Osteoblast (primary cell): Measurements from ENCODE around the gene GFPT2. TPM values are rescaled to one million over a fixed set of nuclear protein-coding genes. Genes with fewer than 3 reads are reported as not detected.

Source experiments
- DNase-seq: peaks from one replicate; pipeline ENCODE4 v3.0.0; 2011; ENCODE audit warnings: low spot score, mixed read lengths; ENCODE audit not compliant: insufficient read length; ENCODE audit errors: missing footprints
- H2AFZ ChIP-seq: 2 replicates; pipeline ENCODE4 v1.6.0; 2011; ENCODE audit warnings: mild to moderate bottlenecking, low read length
- H3K27ac ChIP-seq: 2 replicates; pipeline ENCODE4 v1.5.1; 2011; ENCODE audit warnings: mild to moderate bottlenecking, low read depth, low read length, moderate library complexity
- H3K27me3 ChIP-seq: 2 replicates; pipeline ENCODE4 v1.6.0; 2012; ENCODE audit warnings: mild to moderate bottlenecking, control low read depth, inconsistent platforms, low read length, moderate library complexity; ENCODE audit not compliant: insufficient read depth
- H3K36me3 ChIP-seq: 2 replicates; pipeline ENCODE4 v1.5.1; 2011; ENCODE audit warnings: mild to moderate bottlenecking, low read length, control low read depth, moderate library complexity; ENCODE audit not compliant: insufficient read depth
- H3K4me1 ChIP-seq: 2 replicates; pipeline ENCODE4 v1.5.1; 2011; ENCODE audit warnings: mild to moderate bottlenecking, low read length, control low read depth, moderate library complexity; ENCODE audit not compliant: insufficient read depth
- H3K4me2 ChIP-seq: 2 replicates; pipeline ENCODE4 v1.6.0; 2011; ENCODE audit warnings: mild to moderate bottlenecking, low read length; ENCODE audit not compliant: insufficient read depth
- H3K4me3 ChIP-seq: fragments of 200-600 bp; sonication (generic); 3 replicates; pipeline ENCODE4 v1.5.1; 2012; ENCODE audit warnings: mild to moderate bottlenecking, low read length, inconsistent platforms; ENCODE audit not compliant: insufficient read depth
- H3K79me2 ChIP-seq: 2 replicates; pipeline ENCODE4 v1.6.0; 2012; ENCODE audit warnings: mild to moderate bottlenecking, low read length, control low read depth, inconsistent platforms; ENCODE audit not compliant: insufficient read depth
- H3K9me3 ChIP-seq: 2 replicates; pipeline ENCODE4 v1.5.1; 2011; ENCODE audit warnings: low read depth, low read length, control low read depth
- H4K20me1 ChIP-seq: 2 replicates; pipeline ENCODE4 v1.6.0; 2012; ENCODE audit warnings: mild to moderate bottlenecking, low read length, control low read depth; ENCODE audit not compliant: insufficient read depth
- total RNA-seq: library from RNA; depleted of rRNA; stranded (reverse); fragments of >200 nt; gene quantifications from 2 replicates; pipeline ENCODE4 v1.2.3, GENCODE V29; 2012
- TF ChIP-seq, protein P1 (sequence below): IDR thresholded peaks from 2 replicates; pipeline ENCODE4 v1.5.1; 2011; ENCODE audit warnings: mild to moderate bottlenecking, low read depth, low read length, moderate library complexity; ENCODE audit errors: extremely low read depth

GFPT2 gene
- total RNA-seq, 1 donor = 30.4 TPM

DNA sequence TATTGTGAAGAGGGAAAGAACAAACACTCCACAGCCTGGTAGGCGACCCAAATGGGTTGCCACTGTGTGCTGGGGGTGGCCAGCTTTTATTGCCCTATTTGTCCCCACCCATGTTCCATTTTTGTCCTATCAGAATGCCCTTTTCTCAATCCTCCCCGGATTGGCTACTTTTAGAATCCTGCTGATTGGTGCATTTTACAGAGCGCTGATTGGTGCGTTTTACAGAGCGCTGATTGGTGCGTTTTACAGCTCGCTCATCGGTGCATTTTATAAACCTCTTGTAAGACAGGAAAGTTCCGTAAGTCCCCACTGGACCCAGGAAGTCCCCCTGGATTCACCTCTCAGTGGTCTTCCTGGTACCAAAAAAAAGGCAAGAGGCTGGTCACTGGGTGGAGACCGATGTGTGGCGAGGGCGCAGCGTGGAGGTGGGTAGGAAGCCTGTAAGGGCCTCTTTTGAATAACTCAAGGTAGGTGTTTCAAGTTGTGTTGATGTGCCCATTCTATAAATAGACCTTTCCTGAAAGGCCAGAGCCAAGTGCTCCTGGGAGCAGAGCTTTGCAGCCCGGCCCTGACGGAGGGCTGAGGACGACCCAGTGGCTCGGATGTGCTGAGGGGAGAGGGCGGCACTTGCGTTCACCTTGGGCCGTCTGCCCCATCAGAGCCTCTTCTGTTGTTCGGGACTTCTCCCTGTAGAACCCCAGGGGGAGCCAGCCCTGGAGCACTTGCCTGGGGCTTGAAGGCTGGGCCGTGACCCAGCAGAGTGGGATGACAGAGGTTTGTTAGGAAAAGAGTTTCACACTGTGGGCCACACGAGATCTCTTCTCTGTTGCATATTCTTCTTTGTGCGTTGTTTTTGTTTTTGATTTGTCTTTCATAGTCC, 7.2 kb upstream of the GFPT2 start:
- TF ChIP-seq, protein P1, sequence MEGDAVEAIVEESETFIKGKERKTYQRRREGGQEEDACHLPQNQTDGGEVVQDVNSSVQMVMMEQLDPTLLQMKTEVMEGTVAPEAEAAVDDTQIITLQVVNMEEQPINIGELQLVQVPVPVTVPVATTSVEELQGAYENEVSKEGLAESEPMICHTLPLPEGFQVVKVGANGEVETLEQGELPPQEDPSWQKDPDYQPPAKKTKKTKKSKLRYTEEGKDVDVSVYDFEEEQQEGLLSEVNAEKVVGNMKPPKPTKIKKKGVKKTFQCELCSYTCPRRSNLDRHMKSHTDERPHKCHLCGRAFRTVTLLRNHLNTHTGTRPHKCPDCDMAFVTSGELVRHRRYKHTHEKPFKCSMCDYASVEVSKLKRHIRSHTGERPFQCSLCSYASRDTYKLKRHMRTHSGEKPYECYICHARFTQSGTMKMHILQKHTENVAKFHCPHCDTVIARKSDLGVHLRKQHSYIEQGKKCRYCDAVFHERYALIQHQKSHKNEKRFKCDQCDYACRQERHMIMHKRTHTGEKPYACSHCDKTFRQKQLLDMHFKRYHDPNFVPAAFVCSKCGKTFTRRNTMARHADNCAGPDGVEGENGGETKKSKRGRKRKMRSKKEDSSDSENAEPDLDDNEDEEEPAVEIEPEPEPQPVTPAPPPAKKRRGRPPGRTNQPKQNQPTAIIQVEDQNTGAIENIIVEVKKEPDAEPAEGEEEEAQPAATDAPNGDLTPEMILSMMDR = no peak
- H3K4me2 ChIP-seq = no peak overlapping the region
- no peak overlapping the region for H3K4me3 ChIP-seq
- no peak overlapping the region for H2AFZ ChIP-seq
- no peaks in the 10 kb centered on the region for H3K36me3 ChIP-seq
- H3K9me3 ChIP-seq = no peaks in the 10 kb centered on the region
- peak; percentile 47 for DNase-seq
- no peaks in the 10 kb centered on the region for H3K27me3 ChIP-seq
- H4K20me1 ChIP-seq = no peaks in the 10 kb centered on the region
- H3K4me1 ChIP-seq = no peaks in the 10 kb centered on the region
- no peaks in the 10 kb centered on the region for H3K79me2 ChIP-seq
- no peak overlapping the region for H3K27ac ChIP-seq

DNA sequence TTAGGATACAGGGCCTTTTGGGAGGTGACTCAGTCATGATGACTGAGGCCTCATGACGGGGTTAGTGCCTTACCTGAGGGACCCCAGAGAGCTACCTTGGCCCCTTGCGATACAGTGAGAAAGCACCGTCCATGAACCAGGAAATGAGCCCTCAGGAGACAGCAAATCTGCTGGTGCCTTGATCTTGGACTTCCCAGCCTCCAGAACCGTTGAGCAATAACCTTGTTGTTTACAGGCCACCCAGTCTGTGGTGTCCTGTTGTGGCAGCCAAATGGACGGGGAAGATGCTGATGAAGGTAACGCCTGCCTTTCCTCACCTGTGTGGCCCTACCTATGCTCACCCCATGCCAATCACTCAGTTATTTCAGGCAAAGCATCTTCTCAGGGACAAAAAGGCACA, 5.6 kb upstream of the GFPT2 start:
- no peak overlapping the region for H3K27ac ChIP-seq
- H4K20me1 ChIP-seq = no peaks in the 10 kb centered on the region
- no peaks in the 10 kb centered on the region for H3K4me1 ChIP-seq
- no peak overlapping the region for H3K4me2 ChIP-seq
- no peak overlapping the region for H2AFZ ChIP-seq
- no peaks in the 10 kb centered on the region for H3K79me2 ChIP-seq
- no peaks in the 10 kb centered on the region for H3K9me3 ChIP-seq
- TF ChIP-seq, protein P1 = no peak
- DNase-seq = no peak
- no peaks in the 10 kb centered on the region for H3K36me3 ChIP-seq
- H3K4me3 ChIP-seq = no peak overlapping the region
- H3K27me3 ChIP-seq = peaks cover 2% of the 10 kb centered on the region

DNA sequence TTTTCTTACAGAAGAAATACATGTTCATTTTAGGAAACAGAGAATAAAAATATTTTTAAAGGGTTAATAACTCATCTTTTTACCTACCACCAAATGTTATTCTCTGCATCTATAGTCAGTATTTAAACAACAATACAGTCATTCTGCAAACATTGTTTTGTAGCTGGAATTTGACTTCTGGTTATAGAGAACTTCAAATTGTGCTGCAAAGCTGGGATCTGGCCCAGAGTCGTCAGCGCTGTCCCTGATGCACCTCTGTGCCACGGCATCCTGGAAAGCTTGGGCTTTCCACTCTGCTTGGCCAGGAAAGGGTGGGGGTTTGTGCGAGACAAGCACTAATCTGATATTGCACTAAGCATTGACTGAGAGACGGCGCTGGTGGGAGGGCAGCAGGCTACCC, 5.0 kb upstream of the GFPT2 start:
- H3K79me2 ChIP-seq = no peaks in the 10 kb centered on the region
- no peaks in the 10 kb centered on the region for H3K4me1 ChIP-seq
- TF ChIP-seq, protein P1 = no peak
- H3K4me2 ChIP-seq = no peak overlapping the region
- no peak for DNase-seq
- no peaks in the 10 kb centered on the region for H3K36me3 ChIP-seq
- H2AFZ ChIP-seq = no peak overlapping the region
- H4K20me1 ChIP-seq = no peaks in the 10 kb centered on the region
- no peak overlapping the region for H3K27ac ChIP-seq
- no peaks in the 10 kb centered on the region for H3K9me3 ChIP-seq
- H3K27me3 ChIP-seq = peaks cover 2% of the 10 kb centered on the region
- no peak overlapping the region for H3K4me3 ChIP-seq

DNA sequence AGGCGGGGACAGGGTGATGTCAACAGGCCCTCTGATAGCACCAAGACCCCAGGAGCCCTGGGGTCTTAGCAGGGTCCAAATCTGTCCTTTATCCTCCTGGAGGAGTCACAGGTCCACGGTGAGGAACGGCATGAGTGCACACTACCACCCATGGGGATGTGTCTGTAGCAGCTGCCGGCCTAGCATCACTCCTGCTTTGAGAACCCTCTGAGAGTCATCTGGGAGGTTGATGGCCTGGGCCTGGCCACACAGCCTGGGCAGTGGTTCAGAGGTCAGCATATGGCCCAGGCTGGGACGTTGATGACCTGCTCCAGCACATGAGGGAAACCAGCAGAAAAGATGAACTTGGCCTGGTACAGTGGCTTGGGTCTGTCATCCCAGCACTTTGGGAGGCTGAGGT, 1.8 kb upstream of the GFPT2 start:
- H3K4me2 ChIP-seq = no peak overlapping the region
- peaks cover 2% of the 10 kb centered on the region for H3K27me3 ChIP-seq
- H3K4me1 ChIP-seq = peaks cover 16% of the 10 kb centered on the region
- H2AFZ ChIP-seq = no peak overlapping the region
- peaks cover 30% of the 10 kb centered on the region for H3K79me2 ChIP-seq
- peaks cover 18% of the 10 kb centered on the region for H4K20me1 ChIP-seq
- no peaks in the 10 kb centered on the region for H3K9me3 ChIP-seq
- TF ChIP-seq, protein P1 = no peak
- DNase-seq = peak; percentile 51
- H3K4me3 ChIP-seq = no peak overlapping the region
- H3K36me3 ChIP-seq = peaks cover 10% of the 10 kb centered on the region
- H3K27ac ChIP-seq = no peak overlapping the region
